Stomach (tissue), 4 donors: Measurements from ENCODE around the gene KBTBD3.

ENCODE experiments used
- POLR2A ChIP-seq, 4 donors: fragments of 450-650 bp; IDR thresholded peaks; one replicate each; pipeline ENCODE4 v1.6.1; 2016; ENCODE audit warnings: antibody characterized with exemption in 4 of 4, control low read depth in 2 of 4, mild to moderate bottlenecking in 1 of 4, moderate library complexity in 1 of 4
- TF ChIP-seq, protein P1 (sequence below), 7 experiments: fragments of 450-650 bp in 4 of 7; fragments of 200-600 bp in 3 of 7; sonication (generic) in 3 of 7; IDR thresholded peaks; one replicate each; pipeline ENCODE4 v1.5.1; 2016 to 2019; ENCODE audit warnings: antibody characterized with exemption in 7 of 7, control low read depth in 2 of 7, mild to moderate bottlenecking in 1 of 7

DNA sequence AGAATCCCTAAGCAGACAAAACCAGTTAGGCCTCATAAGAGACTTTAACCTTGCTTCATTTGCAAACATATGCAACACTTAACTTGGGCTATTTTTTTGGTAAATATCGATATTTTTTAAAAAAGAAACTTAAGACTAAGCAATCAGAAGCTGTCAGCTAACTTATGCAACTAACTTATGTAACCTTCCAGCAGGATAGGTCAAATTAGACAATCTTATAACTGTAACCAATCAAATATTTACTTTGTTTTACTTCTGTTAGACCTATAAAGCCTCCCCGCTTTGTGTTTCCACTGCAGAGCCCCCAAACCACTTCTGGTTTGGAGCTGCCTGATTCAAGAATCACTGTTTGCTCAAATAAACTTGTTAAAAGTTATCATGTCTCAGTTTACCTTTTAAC is 63.1 kb downstream of the KBTBD3 start:
- TF ChIP-seq, protein P1, sequence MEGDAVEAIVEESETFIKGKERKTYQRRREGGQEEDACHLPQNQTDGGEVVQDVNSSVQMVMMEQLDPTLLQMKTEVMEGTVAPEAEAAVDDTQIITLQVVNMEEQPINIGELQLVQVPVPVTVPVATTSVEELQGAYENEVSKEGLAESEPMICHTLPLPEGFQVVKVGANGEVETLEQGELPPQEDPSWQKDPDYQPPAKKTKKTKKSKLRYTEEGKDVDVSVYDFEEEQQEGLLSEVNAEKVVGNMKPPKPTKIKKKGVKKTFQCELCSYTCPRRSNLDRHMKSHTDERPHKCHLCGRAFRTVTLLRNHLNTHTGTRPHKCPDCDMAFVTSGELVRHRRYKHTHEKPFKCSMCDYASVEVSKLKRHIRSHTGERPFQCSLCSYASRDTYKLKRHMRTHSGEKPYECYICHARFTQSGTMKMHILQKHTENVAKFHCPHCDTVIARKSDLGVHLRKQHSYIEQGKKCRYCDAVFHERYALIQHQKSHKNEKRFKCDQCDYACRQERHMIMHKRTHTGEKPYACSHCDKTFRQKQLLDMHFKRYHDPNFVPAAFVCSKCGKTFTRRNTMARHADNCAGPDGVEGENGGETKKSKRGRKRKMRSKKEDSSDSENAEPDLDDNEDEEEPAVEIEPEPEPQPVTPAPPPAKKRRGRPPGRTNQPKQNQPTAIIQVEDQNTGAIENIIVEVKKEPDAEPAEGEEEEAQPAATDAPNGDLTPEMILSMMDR (IDR thresholded peaks at IDR 0.05): no peak
- no peak for TF ChIP-seq POLR2A (IDR thresholded peaks at IDR 0.05)
